HL-60 (cell line): ENCODE results near the gene TMCO4.

ENCODE experiments used
- DNase-seq, 2 experiments: peaks; one replicate each; pipeline ENCODE4 v3.0.0-alpha.2; 2010 to 2020; ENCODE audit warnings: low read depth in 1 of 2, low spot score in 1 of 2
- H3K27ac ChIP-seq: fragments of 250-450 bp; sonication (Bioruptor Pico); replicated peaks from 2 replicates; pipeline ENCODE4 v1.5.1; 2020; ENCODE audit warnings: mild to moderate bottlenecking, moderate library complexity
- H3K27me3 ChIP-seq: fragments of 250-450 bp; sonication (Bioruptor Pico); 2 replicates; pipeline ENCODE4 v1.5.1; 2021; ENCODE audit warnings: mild to moderate bottlenecking, moderate library complexity; ENCODE audit not compliant: insufficient read depth, poor library complexity, severe bottlenecking
- H3K4me3 ChIP-seq: replicated peaks from 2 replicates; pipeline ENCODE4 v1.5.1; 2011; ENCODE audit warnings: mild to moderate bottlenecking, control low read depth, low read length; ENCODE audit not compliant: insufficient read depth
- GABPA ChIP-seq: IDR thresholded peaks from 2 replicates; pipeline ENCODE4 v1.6.1; 2012; ENCODE audit warnings: low read depth
- POLR2AphosphoS5 ChIP-seq: IDR thresholded peaks from 2 replicates; pipeline ENCODE4 v1.6.1; 2012; ENCODE audit warnings: low read depth
- SPI1 ChIP-seq: IDR thresholded peaks from 2 replicates; pipeline ENCODE4 v1.6.1; 2012; ENCODE audit warnings: low read depth, mild to moderate bottlenecking, borderline replicate concordance
- TF ChIP-seq, protein P1 (sequence below): IDR thresholded peaks from one replicate; pipeline ENCODE4 v1.5.1; 2011; ENCODE audit warnings: low read length, control low read depth, inconsistent platforms; ENCODE audit not compliant: insufficient read depth
- TF ChIP-seq, protein P2 (sequence below): IDR thresholded peaks from 2 replicates; pipeline ENCODE4 v1.6.1; 2012; ENCODE audit warnings: low read depth; ENCODE audit not compliant: insufficient replicate concordance

TMCO4 gene

DNA sequence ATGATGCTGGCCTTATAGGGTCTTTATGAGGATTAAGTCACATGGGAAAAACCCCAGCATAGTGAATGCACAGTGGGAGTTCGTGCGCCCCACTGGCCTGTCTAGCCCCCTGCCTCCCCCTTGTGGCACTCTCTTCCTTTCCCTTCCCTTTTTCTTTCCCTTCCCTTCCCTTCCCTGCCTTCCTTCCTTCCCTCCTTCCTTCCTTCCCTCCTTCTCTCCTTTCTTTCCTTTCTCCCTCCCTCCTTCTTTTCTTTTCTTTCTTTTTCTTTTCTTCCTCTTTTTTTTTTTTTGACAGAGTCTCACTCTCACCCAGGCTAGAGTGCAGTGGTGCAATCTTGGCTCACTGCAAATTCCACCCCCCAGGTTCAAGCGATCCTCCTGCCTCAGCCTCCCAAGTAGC, 96.4 kb downstream of the TMCO4 start:
- H3K27me3 ChIP-seq: no peaks in the 10 kb centered on the region
- TF ChIP-seq SPI1 (no peak), GABPA (no peak), POLR2AphosphoS5 (no peak)
- TF ChIP-seq, protein P1, sequence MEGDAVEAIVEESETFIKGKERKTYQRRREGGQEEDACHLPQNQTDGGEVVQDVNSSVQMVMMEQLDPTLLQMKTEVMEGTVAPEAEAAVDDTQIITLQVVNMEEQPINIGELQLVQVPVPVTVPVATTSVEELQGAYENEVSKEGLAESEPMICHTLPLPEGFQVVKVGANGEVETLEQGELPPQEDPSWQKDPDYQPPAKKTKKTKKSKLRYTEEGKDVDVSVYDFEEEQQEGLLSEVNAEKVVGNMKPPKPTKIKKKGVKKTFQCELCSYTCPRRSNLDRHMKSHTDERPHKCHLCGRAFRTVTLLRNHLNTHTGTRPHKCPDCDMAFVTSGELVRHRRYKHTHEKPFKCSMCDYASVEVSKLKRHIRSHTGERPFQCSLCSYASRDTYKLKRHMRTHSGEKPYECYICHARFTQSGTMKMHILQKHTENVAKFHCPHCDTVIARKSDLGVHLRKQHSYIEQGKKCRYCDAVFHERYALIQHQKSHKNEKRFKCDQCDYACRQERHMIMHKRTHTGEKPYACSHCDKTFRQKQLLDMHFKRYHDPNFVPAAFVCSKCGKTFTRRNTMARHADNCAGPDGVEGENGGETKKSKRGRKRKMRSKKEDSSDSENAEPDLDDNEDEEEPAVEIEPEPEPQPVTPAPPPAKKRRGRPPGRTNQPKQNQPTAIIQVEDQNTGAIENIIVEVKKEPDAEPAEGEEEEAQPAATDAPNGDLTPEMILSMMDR: no peak
- TF ChIP-seq, protein P2, sequence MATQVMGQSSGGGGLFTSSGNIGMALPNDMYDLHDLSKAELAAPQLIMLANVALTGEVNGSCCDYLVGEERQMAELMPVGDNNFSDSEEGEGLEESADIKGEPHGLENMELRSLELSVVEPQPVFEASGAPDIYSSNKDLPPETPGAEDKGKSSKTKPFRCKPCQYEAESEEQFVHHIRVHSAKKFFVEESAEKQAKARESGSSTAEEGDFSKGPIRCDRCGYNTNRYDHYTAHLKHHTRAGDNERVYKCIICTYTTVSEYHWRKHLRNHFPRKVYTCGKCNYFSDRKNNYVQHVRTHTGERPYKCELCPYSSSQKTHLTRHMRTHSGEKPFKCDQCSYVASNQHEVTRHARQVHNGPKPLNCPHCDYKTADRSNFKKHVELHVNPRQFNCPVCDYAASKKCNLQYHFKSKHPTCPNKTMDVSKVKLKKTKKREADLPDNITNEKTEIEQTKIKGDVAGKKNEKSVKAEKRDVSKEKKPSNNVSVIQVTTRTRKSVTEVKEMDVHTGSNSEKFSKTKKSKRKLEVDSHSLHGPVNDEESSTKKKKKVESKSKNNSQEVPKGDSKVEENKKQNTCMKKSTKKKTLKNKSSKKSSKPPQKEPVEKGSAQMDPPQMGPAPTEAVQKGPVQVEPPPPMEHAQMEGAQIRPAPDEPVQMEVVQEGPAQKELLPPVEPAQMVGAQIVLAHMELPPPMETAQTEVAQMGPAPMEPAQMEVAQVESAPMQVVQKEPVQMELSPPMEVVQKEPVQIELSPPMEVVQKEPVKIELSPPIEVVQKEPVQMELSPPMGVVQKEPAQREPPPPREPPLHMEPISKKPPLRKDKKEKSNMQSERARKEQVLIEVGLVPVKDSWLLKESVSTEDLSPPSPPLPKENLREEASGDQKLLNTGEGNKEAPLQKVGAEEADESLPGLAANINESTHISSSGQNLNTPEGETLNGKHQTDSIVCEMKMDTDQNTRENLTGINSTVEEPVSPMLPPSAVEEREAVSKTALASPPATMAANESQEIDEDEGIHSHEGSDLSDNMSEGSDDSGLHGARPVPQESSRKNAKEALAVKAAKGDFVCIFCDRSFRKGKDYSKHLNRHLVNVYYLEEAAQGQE: no peak
- H3K27ac ChIP-seq: no peak overlapping the region
- no peak overlapping the region for H3K4me3 ChIP-seq
- DNase-seq: no peak

DNA sequence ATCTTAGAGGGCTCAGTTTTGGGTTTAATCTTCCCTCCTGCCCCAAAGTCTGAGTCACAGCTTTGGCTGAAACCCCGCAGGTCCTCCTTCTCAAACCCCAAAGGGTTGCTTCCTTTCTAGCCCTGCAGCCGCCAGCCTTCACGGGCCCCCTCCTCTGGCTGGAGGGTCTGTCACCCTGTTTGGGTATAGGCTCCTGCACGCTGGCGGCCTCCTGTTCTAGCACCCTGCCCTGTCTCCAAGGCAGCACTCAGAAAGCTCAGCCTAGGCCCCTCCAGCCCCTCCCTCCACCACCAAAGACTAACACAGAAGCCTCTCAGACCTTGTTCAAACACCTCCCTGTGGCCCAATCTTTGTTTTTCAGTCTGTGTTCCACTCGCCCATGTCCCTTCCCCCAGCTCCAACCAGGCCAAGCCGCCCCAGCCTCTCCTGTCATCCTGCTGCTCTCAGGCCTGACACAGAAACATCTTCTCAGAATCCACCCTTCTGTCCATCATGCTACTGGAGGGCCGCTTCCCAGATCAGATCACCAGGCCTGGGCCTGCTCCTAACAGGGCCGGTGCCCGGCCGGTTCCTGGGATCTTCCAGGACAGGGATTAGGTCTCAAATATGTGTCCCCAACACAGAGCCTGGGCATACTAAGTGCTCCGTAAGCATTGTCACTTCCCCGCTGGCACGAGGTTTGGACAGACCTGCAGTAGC, 99.5 kb downstream of the TMCO4 start:
- no peak for DNase-seq
- Histone ChIP-seq H3K4me3 (no peak overlapping the region), H3K27me3 (no peaks in the 10 kb centered on the region), H3K27ac (no peak overlapping the region)
- TF ChIP-seq, protein P1: no peak
- TF ChIP-seq, protein P2: no peak
- TF ChIP-seq POLR2AphosphoS5: no peak
- TF ChIP-seq GABPA: no peak
- no peak for TF ChIP-seq SPI1

DNA sequence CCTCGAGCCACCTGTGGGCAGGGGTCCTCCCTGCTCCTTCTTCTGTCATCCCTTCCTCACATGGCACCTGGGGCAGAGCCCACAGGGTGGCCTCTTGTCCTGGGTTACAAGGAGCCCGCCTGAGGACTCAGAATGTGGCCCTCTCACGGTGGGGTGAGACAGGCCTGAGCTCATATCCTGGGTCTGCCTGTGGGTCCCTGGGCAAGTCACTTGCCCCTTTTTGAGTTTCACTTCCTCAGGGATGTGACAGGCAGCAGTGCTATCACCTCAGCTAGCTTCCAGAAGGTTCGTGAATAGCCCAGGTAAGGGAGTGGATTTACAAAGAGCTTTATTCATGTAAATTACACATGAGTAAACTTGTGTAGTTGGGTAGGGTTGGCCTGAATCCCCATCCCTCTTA, 101.5 kb downstream of the TMCO4 start:
- no peak for DNase-seq
- TF ChIP-seq, protein P2: no peak
- TF ChIP-seq POLR2AphosphoS5: no peak
- no peak for TF ChIP-seq GABPA
- TF ChIP-seq, protein P1: no peak
- TF ChIP-seq SPI1: no peak
- Histone ChIP-seq H3K4me3 (no peak overlapping the region), H3K27ac (no peak overlapping the region), H3K27me3 (no peaks in the 10 kb centered on the region)
